ENCODE data around the gene VWCE.
"Not testable (repeated sequence)": the region's sequence is repeated elsewhere in the genome, so short reads cannot be mapped to it uniquely, and the experiment has no call there.

Gene VWCE

GRCh38 chr11:61211327-61211952 is 83.7 kb downstream of the VWCE start:
- H3K4me1 Mint-ChIP-seq; H3K36me3 Mint-ChIP-seq (ENCODE audit: low read depth); H3K27me3 Mint-ChIP-seq (ENCODE audit: low read depth): not testable (repeated sequence)

GRCh38 chr11:61210629-61211028 is 84.5 kb downstream of the VWCE start:
- H3K36me3 Mint-ChIP-seq (ENCODE audit: low read depth); H3K4me1 Mint-ChIP-seq; H3K4me3 Mint-ChIP-seq; H3K27me3 Mint-ChIP-seq (ENCODE audit: low read depth); H3K9me3 Mint-ChIP-seq; H3K27ac Mint-ChIP-seq: not testable (repeated sequence)

More at GRCh38 chr11:61211327-61211952, 83.7 kb downstream of the VWCE start:
- not testable (repeated sequence) for H3K27ac Mint-ChIP-seq, H3K9me3 Mint-ChIP-seq, H3K4me3 Mint-ChIP-seq

Data from nephron (organoid).